Osteoblast (primary cell): Measurements from ENCODE around the gene LHFPL3. TPM values are rescaled to one million over a fixed set of nuclear protein-coding genes. Genes with fewer than 3 reads are reported as not detected.

Experiments used
- DNase-seq: peaks from one replicate; pipeline ENCODE4 v3.0.0; 2011; ENCODE audit warnings: low spot score, mixed read lengths; ENCODE audit not compliant: insufficient read length; ENCODE audit errors: missing footprints
- H2AFZ ChIP-seq: 2 replicates; pipeline ENCODE4 v1.6.0; 2011; ENCODE audit warnings: mild to moderate bottlenecking, low read length
- H3K27ac ChIP-seq: 2 replicates; pipeline ENCODE4 v1.5.1; 2011; ENCODE audit warnings: mild to moderate bottlenecking, low read depth, low read length, moderate library complexity
- H3K27me3 ChIP-seq: 2 replicates; pipeline ENCODE4 v1.6.0; 2012; ENCODE audit warnings: mild to moderate bottlenecking, control low read depth, inconsistent platforms, low read length, moderate library complexity; ENCODE audit not compliant: insufficient read depth
- H3K36me3 ChIP-seq: 2 replicates; pipeline ENCODE4 v1.5.1; 2011; ENCODE audit warnings: mild to moderate bottlenecking, low read length, control low read depth, moderate library complexity; ENCODE audit not compliant: insufficient read depth
- H3K4me1 ChIP-seq: 2 replicates; pipeline ENCODE4 v1.5.1; 2011; ENCODE audit warnings: mild to moderate bottlenecking, low read length, control low read depth, moderate library complexity; ENCODE audit not compliant: insufficient read depth
- H3K4me2 ChIP-seq: 2 replicates; pipeline ENCODE4 v1.6.0; 2011; ENCODE audit warnings: mild to moderate bottlenecking, low read length; ENCODE audit not compliant: insufficient read depth
- H3K4me3 ChIP-seq: fragments of 200-600 bp; sonication (generic); 3 replicates; pipeline ENCODE4 v1.5.1; 2012; ENCODE audit warnings: mild to moderate bottlenecking, low read length, inconsistent platforms; ENCODE audit not compliant: insufficient read depth
- H3K79me2 ChIP-seq: 2 replicates; pipeline ENCODE4 v1.6.0; 2012; ENCODE audit warnings: mild to moderate bottlenecking, low read length, control low read depth, inconsistent platforms; ENCODE audit not compliant: insufficient read depth
- H3K9me3 ChIP-seq: 2 replicates; pipeline ENCODE4 v1.5.1; 2011; ENCODE audit warnings: low read depth, low read length, control low read depth
- H4K20me1 ChIP-seq: 2 replicates; pipeline ENCODE4 v1.6.0; 2012; ENCODE audit warnings: mild to moderate bottlenecking, low read length, control low read depth; ENCODE audit not compliant: insufficient read depth
- CTCF ChIP-seq: IDR thresholded peaks from 2 replicates; pipeline ENCODE4 v1.5.1; 2011; ENCODE audit warnings: mild to moderate bottlenecking, low read depth, low read length, moderate library complexity; ENCODE audit errors: extremely low read depth
- total RNA-seq: library from RNA; depleted of rRNA; stranded (reverse); fragments of >200 nt; gene quantifications from 2 replicates; pipeline ENCODE4 v1.2.3, GENCODE V29; 2012

Gene LHFPL3
- total RNA-seq, 1 donor: not detected

GRCh38 chr7:104779888-104780287, 451.5 kb downstream of the LHFPL3 start:
- no peaks in the 10 kb centered on the region for H3K27me3 ChIP-seq
- H2AFZ ChIP-seq: no peak overlapping the region
- no peaks in the 10 kb centered on the region for H3K9me3 ChIP-seq
- H3K36me3 ChIP-seq: no peaks in the 10 kb centered on the region
- no peak overlapping the region for H3K27ac ChIP-seq
- TF ChIP-seq CTCF: no peak
- H3K79me2 ChIP-seq: no peaks in the 10 kb centered on the region
- H3K4me1 ChIP-seq: no peaks in the 10 kb centered on the region
- H4K20me1 ChIP-seq: no peaks in the 10 kb centered on the region
- no peak overlapping the region for H3K4me3 ChIP-seq
- DNase-seq: no peak
- no peak overlapping the region for H3K4me2 ChIP-seq

GRCh38 chr7:104784686-104785085, 456.3 kb downstream of the LHFPL3 start:
- Histone ChIP-seq H3K79me2 (no peaks in the 10 kb centered on the region), H3K36me3 (no peaks in the 10 kb centered on the region), H3K9me3 (no peaks in the 10 kb centered on the region), H3K27ac (no peak overlapping the region), H3K4me3 (no peak overlapping the region), H3K27me3 (no peaks in the 10 kb centered on the region), H3K4me1 (no peaks in the 10 kb centered on the region), H4K20me1 (no peaks in the 10 kb centered on the region), H2AFZ (no peak overlapping the region), H3K4me2 (no peak overlapping the region)
- TF ChIP-seq CTCF: no peak
- DNase-seq: no peak

GRCh38 chr7:104789780-104790179, 461.4 kb downstream of the LHFPL3 start:
- no peak overlapping the region for H3K4me3 ChIP-seq
- H3K27me3 ChIP-seq: no peaks in the 10 kb centered on the region
- DNase-seq: no peak
- peaks cover 8% of the 10 kb centered on the region for H3K4me1 ChIP-seq
- H3K36me3 ChIP-seq: no peaks in the 10 kb centered on the region
- no peak overlapping the region for H3K27ac ChIP-seq
- H2AFZ ChIP-seq: no peak overlapping the region
- H4K20me1 ChIP-seq: no peaks in the 10 kb centered on the region
- H3K79me2 ChIP-seq: no peaks in the 10 kb centered on the region
- no peaks in the 10 kb centered on the region for H3K9me3 ChIP-seq
- no peak overlapping the region for H3K4me2 ChIP-seq
- TF ChIP-seq CTCF: no peak

- Histone ChIP-seq H3K4me2 (no peak overlapping the region), H3K36me3 (no peaks in the 10 kb centered on the region), H2AFZ (no peak overlapping the region), H3K9me3 (no peaks in the 10 kb centered on the region), H3K4me3 (no peak overlapping the region), H3K27ac (no peak overlapping the region), H3K79me2 (no peaks in the 10 kb centered on the region), H4K20me1 (no peaks in the 10 kb centered on the region), H3K27me3 (no peaks in the 10 kb centered on the region), H3K4me1 (peaks cover 15% of the 10 kb centered on the region)
- TF ChIP-seq CTCF: no peak
- DNase-seq: no peak
Observed at GRCh38 chr7:104790440-104790839, 462.0 kb downstream of the LHFPL3 start.
